Raji (cell line): Measurements from ENCODE around the gene TCF4.

Experiments
- POLR2A ChIP-seq: IDR thresholded peaks from 2 replicates; pipeline ENCODE4 v1.6.1; 2011; ENCODE audit warnings: low read depth, low read length, control low read depth; ENCODE audit not compliant: insufficient read depth

Gene TCF4

GRCh38 chr18:55504808-55505207 lies 83.2 kb downstream of the TCF4 start:
- TF ChIP-seq POLR2A = no peak

- TF ChIP-seq POLR2A = no peak
These were observed 84.7 kb downstream of the TCF4 start for GRCh38 chr18:55503167-55503820.

- TF ChIP-seq POLR2A = no peak
These were observed 85.8 kb downstream of the TCF4 start for GRCh38 chr18:55501982-55502710.

- TF ChIP-seq POLR2A = no peak
These were observed 86.4 kb downstream of the TCF4 start for GRCh38 chr18:55501579-55501978.

GRCh38 chr18:55500316-55501086 lies 87.5 kb downstream of the TCF4 start:
- TF ChIP-seq POLR2A = no peak

- TF ChIP-seq POLR2A = no peak
These were observed 88.5 kb downstream of the TCF4 start for GRCh38 chr18:55499526-55499925.

- TF ChIP-seq POLR2A = no peak
These were observed 90.1 kb downstream of the TCF4 start for GRCh38 chr18:55497825-55498403.

- no peak for TF ChIP-seq POLR2A
These were observed 93.1 kb downstream of the TCF4 start for GRCh38 chr18:55494899-55495298.

- TF ChIP-seq POLR2A = no peak
These were observed 93.6 kb downstream of the TCF4 start for GRCh38 chr18:55494441-55494840.

GRCh38 chr18:55491616-55492015 lies 96.4 kb downstream of the TCF4 start:
- TF ChIP-seq POLR2A = no peak

- TF ChIP-seq POLR2A = no peak
These were observed 98.7 kb downstream of the TCF4 start for GRCh38 chr18:55489034-55489986.

- TF ChIP-seq POLR2A = no peak
These were observed 99.5 kb downstream of the TCF4 start for GRCh38 chr18:55488473-55488872.

GRCh38 chr18:55487997-55488396 lies 100.0 kb downstream of the TCF4 start:
- no peak for TF ChIP-seq POLR2A

GRCh38 chr18:55486936-55487335 lies 101.1 kb downstream of the TCF4 start:
- TF ChIP-seq POLR2A = no peak
